Ramos (cell line): ENCODE data around the gene PINLYP.

ENCODE experiments used
- in situ Hi-C: fragments of 300-500 bp; cut with MboI; formaldehyde crosslinking; loops from one replicate; pipeline ENCODE4 v1.14.3; 2022; ENCODE audit warnings: low sequenced_read_pairs; ENCODE audit not compliant: unreplicated experiment

PINLYP gene

DNA sequence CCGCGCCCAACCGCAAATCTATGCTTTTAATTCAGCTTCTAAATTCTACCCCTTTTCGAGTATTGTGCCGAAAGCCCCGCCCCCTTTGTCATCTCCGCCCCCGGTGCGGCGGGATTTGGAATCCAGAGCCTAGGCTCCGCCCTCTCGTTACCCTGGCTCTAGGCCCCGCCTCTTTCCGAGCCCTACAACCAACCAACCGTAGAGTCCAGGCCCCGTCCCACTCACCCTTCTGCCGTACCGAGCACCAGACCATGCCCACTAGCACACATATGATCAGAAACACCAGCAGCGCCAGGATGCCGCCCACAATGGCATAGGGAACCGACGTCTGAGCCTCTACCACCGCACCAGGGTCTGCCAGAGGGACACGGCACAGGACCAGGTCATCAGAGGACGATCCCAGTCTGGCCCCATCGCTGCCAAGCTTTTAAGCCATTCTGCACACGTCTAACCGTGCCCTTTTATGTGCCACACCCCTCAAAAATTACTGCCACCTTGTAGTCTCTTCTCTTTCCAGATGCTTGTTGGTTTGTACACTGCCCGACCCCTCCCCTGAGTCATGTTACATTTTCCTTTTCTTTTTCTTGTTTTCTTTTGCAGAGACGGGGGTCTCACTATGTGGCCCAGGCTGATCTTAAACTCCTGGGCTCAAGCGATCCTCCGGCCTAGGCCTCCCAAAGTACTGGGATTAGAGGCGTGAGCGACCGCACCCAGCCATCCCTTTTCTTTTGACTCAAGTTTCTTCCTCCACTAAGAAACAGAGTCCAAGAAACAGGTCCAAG, 48.5 kb downstream of the PINLYP start:
- in situ Hi-C loops = no loop called here

GRCh38 chr19:43624933-43625332, 49.3 kb downstream of the PINLYP start:
- in situ Hi-C loops = no loop called here

- in situ Hi-C loops = no loop called here
Measured at GRCh38 chr19:43625918-43626579, 50.4 kb downstream of the PINLYP start.

DNA sequence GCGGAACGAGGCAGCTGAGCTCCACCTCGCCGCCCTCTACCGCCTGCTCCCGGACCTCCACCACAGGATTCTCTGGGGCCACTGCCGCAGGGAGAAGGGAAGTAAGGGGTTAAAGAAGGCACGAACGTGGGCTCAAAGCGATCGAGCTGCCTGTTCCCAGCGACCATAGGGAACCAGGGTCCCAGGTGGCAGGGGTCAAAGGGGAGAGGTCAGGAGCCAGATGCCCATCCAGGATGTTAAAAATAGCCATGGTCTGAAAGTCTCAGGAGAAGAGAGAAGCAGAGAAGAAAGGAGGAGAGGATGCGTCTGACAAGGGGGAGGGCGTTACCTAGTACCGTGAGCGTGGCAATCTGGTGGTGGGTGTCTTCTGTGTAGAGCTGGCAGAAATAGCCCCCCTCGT, 51.2 kb downstream of the PINLYP start:
- in situ Hi-C loops = no loop called here

DNA sequence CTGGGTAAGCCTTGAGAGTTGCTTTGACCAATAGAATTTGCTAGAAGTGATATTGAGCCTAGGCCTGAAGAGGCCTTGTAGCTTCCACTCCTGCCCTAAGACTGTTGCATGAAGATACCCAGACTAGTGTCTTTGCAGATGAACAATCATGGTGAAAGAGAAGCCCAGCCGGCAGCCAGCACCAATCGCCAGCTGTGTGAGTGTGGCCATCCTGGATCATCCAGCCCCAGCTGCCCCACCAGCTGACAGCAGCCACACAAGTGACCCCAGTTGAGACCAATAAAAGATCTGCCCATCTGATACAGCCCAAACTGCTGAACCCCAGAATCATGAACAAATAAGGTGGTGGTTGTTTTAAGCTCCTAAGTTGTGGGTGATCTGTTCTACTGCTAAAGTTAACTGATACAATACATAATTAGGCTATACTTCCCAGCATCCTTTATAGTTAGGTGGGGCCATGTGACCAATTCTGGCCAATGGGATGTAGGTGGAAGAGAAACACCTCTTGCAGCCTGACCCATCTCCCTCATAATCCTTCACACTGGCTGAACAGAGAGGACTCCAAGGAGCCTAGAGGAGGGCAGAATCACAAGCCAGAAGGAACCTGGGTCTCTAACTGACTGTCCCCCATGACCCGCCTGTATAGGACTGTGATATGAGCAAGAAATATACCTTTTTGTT, 53.2 kb downstream of the PINLYP start:
- in situ Hi-C loops = no loop called here

DNA sequence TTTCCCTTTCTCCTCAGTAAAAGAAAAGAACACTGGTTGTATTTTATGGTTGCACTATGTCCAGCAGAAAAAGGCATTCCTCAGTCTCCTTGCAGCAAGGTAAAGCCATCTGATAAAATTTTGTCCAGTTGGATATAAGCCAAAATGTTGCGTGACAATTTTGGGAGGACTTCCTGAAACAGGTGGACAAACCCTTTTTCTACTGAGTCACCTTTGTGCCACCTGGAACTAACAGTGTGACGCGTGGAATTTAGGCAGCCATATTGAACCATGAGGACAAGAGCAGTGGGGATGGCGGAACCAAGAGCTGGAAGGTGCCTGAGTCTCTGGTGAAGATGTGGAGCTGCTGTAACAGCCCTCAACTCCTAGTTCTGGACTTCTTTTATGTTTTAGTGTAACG, 55.9 kb downstream of the PINLYP start:
- in situ Hi-C loops = no loop called here
